Ovary (tissue), 3 donors: ENCODE results near the gene ALDH7A1.

Experiments
- CTCF ChIP-seq, 3 donors: fragments of 450-650 bp in 2 of 3; fragments of 200-600 bp in 1 of 3; IDR thresholded peaks; one replicate each; pipeline versions ENCODE4 v1.5.1 to v1.8.0; 2016 to 2022; ENCODE audit warnings: antibody characterized with exemption in 3 of 3, mild to moderate bottlenecking in 1 of 3
- POLR2A ChIP-seq: fragments of 450-650 bp; IDR thresholded peaks from one replicate; pipeline ENCODE4 v1.6.1; 2017; ENCODE audit warnings: antibody characterized with exemption, mild to moderate bottlenecking, moderate library complexity
- donor health status: DM: no; HTN: no; CAD: no.

GRCh38 chr5:126481243-126481642, 113.8 kb downstream of the ALDH7A1 start:
- TF ChIP-seq CTCF (IDR thresholded peaks at IDR 0.05) = no peak
- no peak for TF ChIP-seq POLR2A
